Right lobe of liver (tissue), 6 donors: ENCODE data around the gene IL1RAPL1. TPM values are rescaled to one million over a fixed set of nuclear protein-coding genes. Genes with fewer than 3 reads are reported as not detected.

Experiments used
- ATAC-seq, 4 donors: fragments of 200-7000 bp; cut with Tn5 transposase; one replicate each; pipeline ENCODE4 v1.9.1; 2020; ENCODE audit warnings: mild to moderate bottlenecking in 4 of 4, moderate library complexity in 4 of 4
- DNase-seq, 3 donors: peaks; one replicate each; pipeline ENCODE4 v3.0.0-alpha.2; 2020
- H3K27ac ChIP-seq, 3 donors: fragments of 200-600 bp; one replicate each; pipeline ENCODE4 v1.8.0; 2022
- H3K27me3 ChIP-seq, 2 donors: fragments of 200-600 bp; one replicate each; pipeline ENCODE4 v1.8.0; 2022
- H3K36me3 ChIP-seq, 4 donors: fragments of 200-600 bp; sonication (generic) in 1 of 4; one replicate each; pipeline versions ENCODE4 v1.5.1 to v1.8.0; 2017 to 2022; ENCODE audit warnings: control low read depth in 1 of 4
- H3K4me1 ChIP-seq, 4 donors: fragments of 200-600 bp; sonication (generic) in 1 of 4; one replicate each; pipeline versions ENCODE4 v1.5.1 to v1.8.0; 2017 to 2022; ENCODE audit warnings: control low read depth in 1 of 4
- H3K4me3 ChIP-seq, 3 donors: fragments of 200-600 bp; one replicate each; pipeline ENCODE4 v1.8.0; 2022
- H3K9me3 ChIP-seq, 4 donors: fragments of 200-600 bp; sonication (generic) in 1 of 4; one replicate each; pipeline versions ENCODE4 v1.5.1 to v1.8.0; 2017 to 2022; ENCODE audit warnings: control low read depth in 1 of 4
- POLR2A ChIP-seq: fragments of 450-650 bp; IDR thresholded peaks from one replicate; pipeline ENCODE4 v1.6.1; 2017; ENCODE audit warnings: antibody characterized with exemption, mild to moderate bottlenecking
- WGBS: methylation state at CpG from one replicate; pipeline ENCODE4 v1.1.6; 2018; ENCODE audit warnings: low coverage, low lambda C conversion rate; ENCODE audit not compliant: insufficient coverage; ENCODE audit errors: missing lambda C conversion rate; 5-methylcytosine and 5-hydroxymethylcytosine counted together
- intact Hi-C, 2 donors: fragments of 100-400 bp; cut with DNase I; formaldehyde crosslinking; loops; one replicate each; pipeline versions ENCODE4 v1.11.2 to v1.14.1; 2022
- total RNA-seq, 6 experiments: library from RNA; depleted of rRNA in 2 of 6; stranded (reverse); fragments of >200 nt in 2 of 6; fragmentation: NEBNext Ultra II Directional in 3 of 6; extraction: Animal tissue kit (Norgen Biotek cat#: 25700) in 3 of 6; gene quantifications; one replicate each; pipeline versions ENCODE4 v1.1.0 to v1.2.4, GENCODE V29; 2016 to 2023
- TF ChIP-seq, protein P1 (sequence below), 4 donors: fragments of 200-600 bp in 3 of 4; fragments of 450-650 bp in 1 of 4; IDR thresholded peaks; one replicate each; pipeline versions ENCODE4 v1.5.1 to v1.8.0; 2016 to 2022; ENCODE audit warnings: antibody characterized with exemption in 4 of 4, mild to moderate bottlenecking in 2 of 4
- donor health status: DM: no; HTN: yes; CAD: no.
- donor health status: DM: no; HTN: no; CAD: no.
- donor health status: DM: no; HTN: no; CAD: no.
- donor health status: DM: no; HTN: yes; CAD: no.
- donor health status: DM: no; HTN: yes; CAD: no.

The IL1RAPL1 gene
- total RNA-seq, 6 experiments from 2014 or later = not detected

DNA sequence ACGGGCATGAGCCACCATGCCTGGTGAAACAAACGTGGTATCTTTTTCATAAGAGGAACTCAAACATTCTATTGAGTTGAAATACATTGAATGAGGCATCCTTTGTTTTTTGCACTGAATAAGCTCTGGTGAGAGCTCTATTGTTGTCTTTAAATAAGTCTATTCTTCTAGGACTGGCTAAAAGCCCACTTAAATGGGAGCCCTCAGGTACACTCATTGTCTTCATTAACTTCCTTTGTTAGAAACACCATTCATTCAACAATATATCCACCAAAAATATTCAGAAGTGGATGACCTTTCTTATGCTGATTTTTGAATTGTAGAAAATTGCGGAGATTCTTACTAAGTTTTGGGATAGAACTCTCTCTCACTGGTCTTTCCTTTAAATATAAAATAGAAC, 568.0 kb downstream of the IL1RAPL1 start:
- TF ChIP-seq, protein P1, sequence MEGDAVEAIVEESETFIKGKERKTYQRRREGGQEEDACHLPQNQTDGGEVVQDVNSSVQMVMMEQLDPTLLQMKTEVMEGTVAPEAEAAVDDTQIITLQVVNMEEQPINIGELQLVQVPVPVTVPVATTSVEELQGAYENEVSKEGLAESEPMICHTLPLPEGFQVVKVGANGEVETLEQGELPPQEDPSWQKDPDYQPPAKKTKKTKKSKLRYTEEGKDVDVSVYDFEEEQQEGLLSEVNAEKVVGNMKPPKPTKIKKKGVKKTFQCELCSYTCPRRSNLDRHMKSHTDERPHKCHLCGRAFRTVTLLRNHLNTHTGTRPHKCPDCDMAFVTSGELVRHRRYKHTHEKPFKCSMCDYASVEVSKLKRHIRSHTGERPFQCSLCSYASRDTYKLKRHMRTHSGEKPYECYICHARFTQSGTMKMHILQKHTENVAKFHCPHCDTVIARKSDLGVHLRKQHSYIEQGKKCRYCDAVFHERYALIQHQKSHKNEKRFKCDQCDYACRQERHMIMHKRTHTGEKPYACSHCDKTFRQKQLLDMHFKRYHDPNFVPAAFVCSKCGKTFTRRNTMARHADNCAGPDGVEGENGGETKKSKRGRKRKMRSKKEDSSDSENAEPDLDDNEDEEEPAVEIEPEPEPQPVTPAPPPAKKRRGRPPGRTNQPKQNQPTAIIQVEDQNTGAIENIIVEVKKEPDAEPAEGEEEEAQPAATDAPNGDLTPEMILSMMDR (IDR thresholded peaks at IDR 0.05) = no peak
- no peak for TF ChIP-seq POLR2A
- Histone ChIP-seq H3K27me3 (no peaks in the 10 kb centered on the region), H3K27ac (no peak overlapping the region), H3K4me1 (no peaks in the 10 kb centered on the region), H3K4me3 (no peak overlapping the region), H3K9me3 (no peaks in the 10 kb centered on the region), H3K36me3 (no peaks in the 10 kb centered on the region)
- intact Hi-C loops = no loop called here
- ATAC-seq (no peak), DNase-seq (no peak)
- WGBS = 45% methylated on average over 3 of the region's 3 CpGs

DNA sequence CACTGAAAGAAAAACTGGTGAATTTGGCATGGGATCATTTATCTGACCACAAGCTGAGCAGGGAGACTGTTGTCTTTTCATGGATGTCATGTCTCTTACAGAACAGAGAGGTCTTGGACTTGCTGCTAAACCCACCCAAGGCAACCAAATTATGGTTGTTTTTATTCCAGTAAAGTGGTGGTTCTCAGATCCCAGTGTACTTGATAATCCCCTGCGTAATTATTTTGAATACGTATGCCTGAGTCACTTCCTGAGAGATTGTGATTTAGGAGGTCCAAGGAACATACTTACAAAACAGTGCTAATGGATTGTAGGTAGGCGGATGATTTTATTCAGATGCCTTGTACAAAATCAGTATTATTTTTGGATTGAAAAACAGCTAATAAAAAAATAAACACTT, 585.6 kb downstream of the IL1RAPL1 start:
- Histone ChIP-seq H3K4me3 (no peak overlapping the region), H3K36me3 (no peaks in the 10 kb centered on the region), H3K9me3 (no peaks in the 10 kb centered on the region), H3K27me3 (no peaks in the 10 kb centered on the region), H3K27ac (no peak overlapping the region), H3K4me1 (no peaks in the 10 kb centered on the region)
- TF ChIP-seq POLR2A = no peak
- TF ChIP-seq, protein P1 (IDR thresholded peaks at IDR 0.05) = no peak
- DNase-seq = no peak
- intact Hi-C loops = no loop called here
- 83% methylated on average over 3 of the region's 3 CpGs for WGBS
- no peak for ATAC-seq

DNA sequence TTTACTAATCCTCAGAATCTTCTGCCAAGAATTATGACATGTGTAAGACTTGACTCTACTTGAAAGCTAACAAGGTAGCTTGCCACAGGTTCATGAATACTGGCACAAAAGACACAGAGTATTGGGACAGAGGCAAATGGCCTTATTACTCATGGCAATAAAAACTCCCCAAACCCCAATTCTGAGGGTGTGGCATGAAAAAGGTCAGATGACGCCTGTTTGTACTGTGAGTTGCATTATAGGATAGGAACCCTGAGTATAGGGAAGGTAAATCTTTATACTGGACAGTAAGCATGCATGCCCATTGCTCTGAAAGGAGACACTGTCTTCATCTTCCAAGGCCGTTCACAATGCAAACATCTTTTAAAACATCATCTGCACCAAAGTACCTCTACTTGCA, 600.0 kb downstream of the IL1RAPL1 start:
- intact Hi-C loops = no loop called here
- H3K36me3 ChIP-seq = no peaks in the 10 kb centered on the region
- no peaks in the 10 kb centered on the region for H3K9me3 ChIP-seq
- 51% methylated on average over 2 of the region's 2 CpGs for WGBS
- no peaks in the 10 kb centered on the region for H3K4me1 ChIP-seq
- H3K4me3 ChIP-seq = no peak overlapping the region
- ATAC-seq (no peak), DNase-seq (no peak)
- TF ChIP-seq, protein P1 (IDR thresholded peaks at IDR 0.05) = no peak
- no peak for TF ChIP-seq POLR2A
- H3K27me3 ChIP-seq = no peaks in the 10 kb centered on the region
- H3K27ac ChIP-seq = no peak overlapping the region

DNA sequence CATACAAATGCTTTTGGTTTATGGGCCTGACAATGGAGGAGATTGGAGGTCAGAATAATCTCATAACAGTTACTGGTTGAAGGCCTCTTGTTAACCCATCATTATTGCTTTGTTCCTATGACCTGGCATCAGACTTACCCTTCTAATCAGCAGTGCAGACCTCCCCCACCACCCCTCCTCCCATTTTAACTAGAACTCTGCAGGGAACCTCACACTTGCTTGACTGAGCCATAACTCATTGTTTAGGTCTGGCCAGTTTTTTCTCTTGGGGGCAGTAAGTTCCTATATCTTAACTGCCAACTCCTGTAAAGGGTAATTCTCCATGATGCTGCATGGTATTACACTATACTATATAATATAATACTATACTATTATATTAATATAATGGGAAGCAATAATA, 609.3 kb downstream of the IL1RAPL1 start:
- H3K9me3 ChIP-seq = no peaks in the 10 kb centered on the region
- intact Hi-C loops = no loop called here
- ATAC-seq = no peak
- no peak overlapping the region for H3K27ac ChIP-seq
- H3K4me1 ChIP-seq = no peaks in the 10 kb centered on the region
- no peaks in the 10 kb centered on the region for H3K36me3 ChIP-seq
- H3K4me3 ChIP-seq = no peak overlapping the region
- no peak for TF ChIP-seq POLR2A
- TF ChIP-seq, protein P1 (IDR thresholded peaks at IDR 0.05) = no peak
- DNase-seq = no peak
- no peaks in the 10 kb centered on the region for H3K27me3 ChIP-seq

DNA sequence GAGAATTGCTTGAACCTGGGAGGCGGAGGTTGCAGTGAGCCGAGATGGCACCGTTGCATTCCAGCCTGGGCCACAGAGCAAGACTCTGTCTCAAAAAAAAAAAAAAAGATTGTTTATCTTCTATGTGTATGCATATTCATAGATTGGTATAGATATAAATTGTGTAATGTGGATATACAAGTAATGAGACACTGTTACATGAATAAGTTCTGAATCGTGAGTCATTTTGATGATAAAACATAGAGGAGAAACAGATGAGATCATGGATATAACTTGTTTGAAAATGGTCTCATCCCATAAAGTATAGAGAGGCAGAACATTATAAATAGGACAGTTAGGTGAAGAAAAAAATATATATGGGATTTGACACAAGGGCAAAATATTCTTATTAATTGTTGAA, 628.0 kb downstream of the IL1RAPL1 start:
- intact Hi-C loops = no loop called here
- no peak overlapping the region for H3K27ac ChIP-seq
- TF ChIP-seq, protein P1 (IDR thresholded peaks at IDR 0.05) = no peak
- no peak for TF ChIP-seq POLR2A
- no peaks in the 10 kb centered on the region for H3K4me1 ChIP-seq
- WGBS = 49% methylated on average over 4 of the region's 4 CpGs
- no peak overlapping the region for H3K4me3 ChIP-seq
- H3K36me3 ChIP-seq = no peaks in the 10 kb centered on the region
- H3K27me3 ChIP-seq = no peaks in the 10 kb centered on the region
- no peaks in the 10 kb centered on the region for H3K9me3 ChIP-seq
- DNase-seq (no peak), ATAC-seq (no peak)
